SHP77 (cell line): ENCODE results near the gene JCHAIN.
A peak's percentile ranks its signal among the peaks of the same experiment; 100 is the strongest.
"Not testable (repeated sequence)": the region's sequence is repeated elsewhere in the genome, so short reads cannot be mapped to it uniquely, and the experiment has no call there.

Experiments
- DNase-seq, 2 experiments: peaks; one replicate each; lab custom pipeline; 2025; lab: John Stamatoyannopoulos, UW

Gene JCHAIN

GRCh38 chr4:70666369-70666768, at the start of gene JCHAIN:
Gene JCHAIN (minus strand): TSS chr4:70666508. CDS start chr4:70666490, 18 bp downstream.
- no peak for DNase-seq

GRCh38 chr4:70715097-70715496, 48.8 kb upstream of the JCHAIN start:
- no peak for DNase-seq

- DNase-seq: no peak
These were observed 48.0 kb upstream of the JCHAIN start for GRCh38 chr4:70714079-70714887.

GRCh38 chr4:70713453-70714078, 47.3 kb upstream of the JCHAIN start:
- no peak for DNase-seq

GRCh38 chr4:70712604-70713452, 46.5 kb upstream of the JCHAIN start:
- no peak for DNase-seq

- DNase-seq: no peak
These were observed 45.8 kb upstream of the JCHAIN start for GRCh38 chr4:70712150-70712549.

GRCh38 chr4:70711599-70711998, 45.3 kb upstream of the JCHAIN start:
- DNase-seq: no peak

- DNase-seq: no peak
These were observed 43.4 kb upstream of the JCHAIN start for GRCh38 chr4:70709611-70710205.

GRCh38 chr4:70706516-70706915, 40.2 kb upstream of the JCHAIN start:
- no peak for DNase-seq

- no peak for DNase-seq
These were observed 39.7 kb upstream of the JCHAIN start for GRCh38 chr4:70706044-70706461.

- DNase-seq: peak; percentile 28 to 65
These were observed 39.1 kb upstream of the JCHAIN start for GRCh38 chr4:70705183-70706043.

GRCh38 chr4:70704931-70705182, 38.5 kb upstream of the JCHAIN start:
- DNase-seq: no peak

- DNase-seq: peak; percentile 81 to 85
These were observed 38.1 kb upstream of the JCHAIN start for GRCh38 chr4:70704215-70704930.

GRCh38 chr4:70703619-70704214, 37.4 kb upstream of the JCHAIN start:
- DNase-seq: peak; percentile 45 to 56

GRCh38 chr4:70702592-70702991, 36.3 kb upstream of the JCHAIN start:
- DNase-seq: peak in 1 of 2 experiments; percentile 6

GRCh38 chr4:70701271-70701670, 35.0 kb upstream of the JCHAIN start:
- no peak for DNase-seq

GRCh38 chr4:70700712-70701111, 34.4 kb upstream of the JCHAIN start:
- no peak for DNase-seq

GRCh38 chr4:70698435-70698834, 32.1 kb upstream of the JCHAIN start:
- not testable (repeated sequence) for DNase-seq

- DNase-seq: not testable (repeated sequence)
These were observed 28.3 kb upstream of the JCHAIN start for GRCh38 chr4:70694633-70695032.

- DNase-seq: no peak
These were observed 25.4 kb upstream of the JCHAIN start for GRCh38 chr4:70691661-70692060.
